ENCODE results near the gene CBLIF.
"Not testable (repeated sequence)": the region's sequence is repeated elsewhere in the genome, so short reads cannot be mapped to it uniquely, and the experiment has no call there.

Gene CBLIF

GRCh38 chr11:59791639-59792038 is 53.7 kb downstream of the CBLIF start:
- no peak for DNase-seq

GRCh38 chr11:59787816-59788215 is 57.5 kb downstream of the CBLIF start:
- DNase-seq = no peak

GRCh38 chr11:59787255-59787588 is 58.1 kb downstream of the CBLIF start:
- DNase-seq = no peak

GRCh38 chr11:59785818-59786217 is 59.5 kb downstream of the CBLIF start:
- DNase-seq = no peak

- DNase-seq = not testable (repeated sequence)
Observed at GRCh38 chr11:59784441-59784840, 60.9 kb downstream of the CBLIF start.

- no peak for DNase-seq
Observed at GRCh38 chr11:59783632-59784090, 61.6 kb downstream of the CBLIF start.

GRCh38 chr11:59782080-59782479 is 63.2 kb downstream of the CBLIF start:
- no peak for DNase-seq

GRCh38 chr11:59779487-59779886 is 65.8 kb downstream of the CBLIF start:
- DNase-seq = no peak
